Transverse colon (tissue), 4 donors: ENCODE measurements around the gene FANCC.
"Not testable (repeated sequence)": the region's sequence is repeated elsewhere in the genome, so short reads cannot be mapped to it uniquely, and the experiment has no call there.

Experiments
- CTCF ChIP-seq, 5 experiments: fragments of 200-600 bp in 3 of 5; fragments of 450-650 bp in 2 of 5; sonication (generic) in 3 of 5; IDR thresholded peaks; 1 replicate in 2 of 5; 2 replicates in 3 of 5; pipeline ENCODE4 v1.5.1; 2016 to 2017; ENCODE audit warnings: antibody characterized with exemption in 5 of 5, inconsistent platforms in 3 of 5, mild to moderate bottlenecking in 2 of 5, moderate library complexity in 1 of 5
- POLR2A ChIP-seq: fragments of 450-650 bp; IDR thresholded peaks from one replicate; pipeline ENCODE4 v1.6.1; 2016; ENCODE audit warnings: antibody characterized with exemption, mild to moderate bottlenecking, moderate library complexity
- POLR2AphosphoS5 ChIP-seq, 3 donors: sonication (generic); formaldehyde crosslinking; IDR thresholded peaks; one replicate each; pipeline ENCODE4 v1.6.1; 2016; ENCODE audit warnings: antibody characterized with exemption in 3 of 3

DNA sequence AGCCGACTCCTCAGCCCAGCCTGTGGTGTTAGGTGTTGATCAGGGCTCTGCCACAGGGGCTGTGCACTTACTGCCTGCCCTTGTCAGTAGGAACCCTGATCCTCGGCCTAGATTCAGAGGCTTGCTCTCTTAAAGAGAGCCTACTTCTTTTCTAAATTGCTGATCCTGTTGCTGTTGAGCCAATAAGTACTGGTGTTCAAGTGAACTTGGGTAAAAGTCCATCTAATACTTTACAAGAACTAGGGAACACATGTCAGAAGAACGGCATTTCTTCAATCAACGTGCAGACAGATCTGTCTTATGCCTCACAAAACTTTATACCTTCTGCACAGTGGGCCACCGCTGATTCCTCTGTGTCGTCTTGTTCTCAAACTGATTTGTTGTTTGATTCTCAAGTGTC, 24.2 kb downstream of the FANCC start:
- not testable (repeated sequence) for TF ChIP-seq POLR2AphosphoS5 (IDR thresholded peaks at IDR 0.05); CTCF (IDR thresholded peaks at IDR 0.05); POLR2A
